PC-9 (cell line): ENCODE measurements around the gene SNX13. TPM values are rescaled to one million over a fixed set of nuclear protein-coding genes. Genes with fewer than 3 reads are reported as not detected.
A peak's percentile ranks its signal among the peaks of the same experiment; 100 is the strongest.

ENCODE experiments used
- BruUV-seq: library from RNA; stranded (reverse); fragments of 400-500 nt; replicated peaks from 2 replicates; lab custom pipeline; 2021; lab: Mats Ljungman, UMichigan
- CTCF ChIA-PET: fragments of 300-600 bp; sonication (Branson Sonifier 250); formaldehyde crosslinking; loops from one replicate; lab custom pipeline; 2022; ENCODE audit warnings: antibody characterized with exemption; lab: Charles Lee
- POLR2A ChIA-PET: fragments of 300-600 bp; sonication (Branson Sonifier 250); formaldehyde crosslinking; loops from one replicate; lab custom pipeline; 2022; ENCODE audit warnings: antibody characterized with exemption; ENCODE audit not compliant: unreplicated experiment; lab: Charles Lee
- DNase-seq, 2 experiments: peaks; one replicate each; pipeline versions ENCODE4 v3.0.0 to v3.0.0-alpha.2; 2015 to 2022; ENCODE audit warnings: mixed read lengths in 1 of 2
- H2AFZ ChIP-seq: fragments of 200-600 bp; sonication (generic); 2 replicates; pipeline ENCODE4 v1.8.1; 2017; ENCODE audit warnings: antibody characterized with exemption
- H3F3A ChIP-seq: fragments of 200-600 bp; sonication (generic); 2 replicates; pipeline ENCODE4 v1.8.1; 2017; ENCODE audit warnings: antibody characterized with exemption, mild to moderate bottlenecking, low read depth; ENCODE audit not compliant: insufficient read depth
- H3K27ac ChIP-seq: fragments of 200-600 bp; sonication (generic); 2 replicates; pipeline ENCODE4 v1.6.1; 2016; ENCODE audit warnings: mixed run types
- H3K27me3 ChIP-seq: fragments of 200-600 bp; sonication (generic); 2 replicates; pipeline ENCODE4 v1.6.1; 2016; ENCODE audit warnings: low read depth, mixed run types; ENCODE audit not compliant: insufficient read depth
- H3K36me3 ChIP-seq: fragments of 200-600 bp; sonication (generic); 2 replicates; pipeline ENCODE4 v1.6.1; 2016; ENCODE audit warnings: low read depth, mixed run types
- H3K4me1 ChIP-seq: fragments of 200-600 bp; sonication (generic); replicated peaks from 2 replicates; pipeline ENCODE4 v1.6.1; 2016; ENCODE audit warnings: mixed run types; ENCODE audit not compliant: insufficient read depth
- H3K4me2 ChIP-seq: fragments of 200-600 bp; sonication (generic); 2 replicates; pipeline ENCODE4 v1.6.1; 2017; ENCODE audit warnings: mixed run types
- H3K4me3 ChIP-seq: fragments of 200-600 bp; sonication (generic); 2 replicates; pipeline ENCODE4 v1.6.1; 2016; ENCODE audit warnings: mixed run types
- H3K79me2 ChIP-seq: fragments of 200-600 bp; sonication (generic); 2 replicates; pipeline ENCODE4 v1.6.1; 2017; ENCODE audit warnings: low read depth, mixed run types
- H3K9me2 ChIP-seq: fragments of 200-600 bp; sonication (generic); 2 replicates; pipeline ENCODE4 v1.8.1; 2017; ENCODE audit warnings: mild to moderate bottlenecking; ENCODE audit not compliant: insufficient read depth
- H3K9me3 ChIP-seq: fragments of 200-600 bp; sonication (generic); 2 replicates; pipeline ENCODE4 v1.8.1; 2016; ENCODE audit warnings: low read depth; ENCODE audit not compliant: insufficient read depth
- H4K20me1 ChIP-seq: fragments of 200-600 bp; sonication (generic); 2 replicates; pipeline ENCODE4 v1.8.1; 2017; ENCODE audit not compliant: insufficient read depth
- CTCF ChIP-seq: fragments of 200-600 bp; sonication (generic); conservative IDR thresholded peaks from 2 replicates; pipeline ENCODE4 v1.6.1; 2017; ENCODE audit warnings: mixed run types, antibody characterized with exemption, mild to moderate bottlenecking, moderate library complexity
- EZH2 ChIP-seq: fragments of 200-600 bp; sonication (generic); IDR thresholded peaks from 2 replicates; pipeline ENCODE4 v1.8.0; 2017; ENCODE audit warnings: antibody characterized with exemption, low read depth
- intact Hi-C: fragments of 100-400 bp; cut with micrococcal nuclease; formaldehyde crosslinking; loops from one replicate; pipeline ENCODE4 v1.10.0; 2022; ENCODE audit not compliant: unreplicated experiment
- total RNA-seq: library from RNA; stranded (reverse); gene quantifications from 2 replicates; pipeline ENCODE4 v1.2.3, GENCODE V29; 2021

SNX13 gene
- total RNA-seq, 1 experiment from 2014 or later, result 56.3 TPM

- Histone ChIP-seq H3K27ac (peak overlapping the region; percentile 43), H3K9me2 (no peaks in the 10 kb centered on the region; the same call in 1 of the 2 replicates), H3K27me3 (no peaks in the 10 kb centered on the region), H2AFZ (no peak overlapping the region), H3K4me2 (no peak overlapping the region), H3K4me1 (peaks cover 13% of the 10 kb centered on the region), H3K36me3 (no peaks in the 10 kb centered on the region), H3K4me3 (no peak overlapping the region), H3F3A (peaks cover 5% of the 10 kb centered on the region; the same call in 1 of the 2 replicates), H3K9me3 (0 out of 2 replicates have a peak, but pooled peaks cover 3% of the 10 kb centered on the region), H3K79me2 (no peaks in the 10 kb centered on the region), H4K20me1 (no peaks in the 10 kb centered on the region)
- TF ChIP-seq EZH2, result no peak
- intact Hi-C loops, result no loop called here
- TSS peak; percentile 14 for BruUV-seq
- POLR2A ChIA-PET, result no interaction called here
- CTCF ChIA-PET, result no interaction called here
- DNase-seq, result peak; percentile 28 to 60
Observed at GRCh38 chr7:17781491-17782215, 158.6 kb downstream of the SNX13 start.

GRCh38 chr7:17779381-17779780 lies 160.9 kb downstream of the SNX13 start:
- H2AFZ ChIP-seq, result no peak overlapping the region
- H3K27ac ChIP-seq, result no peak overlapping the region
- ChIA-PET POLR2A (interaction anchor here (0.7 kb wide), 1 partner anchor 1524 kb away, joined by 3 read pairs; no protein-coding TSS in a partner anchor), CTCF (no interaction called here)
- H4K20me1 ChIP-seq, result no peaks in the 10 kb centered on the region
- no peak overlapping the region for H3K4me2 ChIP-seq
- BruUV-seq, result no TSS peak
- peaks cover 9% of the 10 kb centered on the region; the same call in 1 of the 2 replicates for H3F3A ChIP-seq
- H3K27me3 ChIP-seq, result no peaks in the 10 kb centered on the region
- TF ChIP-seq CTCF (no peak), EZH2 (no peak)
- DNase-seq, result no peak
- no peak overlapping the region for H3K4me3 ChIP-seq
- no peaks in the 10 kb centered on the region for H3K79me2 ChIP-seq
- no peaks in the 10 kb centered on the region for H3K36me3 ChIP-seq
- H3K9me3 ChIP-seq, result 0 out of 2 replicates have a peak, but pooled peaks cover 3% of the 10 kb centered on the region
- intact Hi-C loops, result loop anchor here (10.0 kb wide), 4 partner anchors 165 to 1075 kb away; partner anchors contain the start of gene SNX13
- H3K9me2 ChIP-seq, result no peaks in the 10 kb centered on the region; the same call in 1 of the 2 replicates
- peaks cover 16% of the 10 kb centered on the region for H3K4me1 ChIP-seq

DNA sequence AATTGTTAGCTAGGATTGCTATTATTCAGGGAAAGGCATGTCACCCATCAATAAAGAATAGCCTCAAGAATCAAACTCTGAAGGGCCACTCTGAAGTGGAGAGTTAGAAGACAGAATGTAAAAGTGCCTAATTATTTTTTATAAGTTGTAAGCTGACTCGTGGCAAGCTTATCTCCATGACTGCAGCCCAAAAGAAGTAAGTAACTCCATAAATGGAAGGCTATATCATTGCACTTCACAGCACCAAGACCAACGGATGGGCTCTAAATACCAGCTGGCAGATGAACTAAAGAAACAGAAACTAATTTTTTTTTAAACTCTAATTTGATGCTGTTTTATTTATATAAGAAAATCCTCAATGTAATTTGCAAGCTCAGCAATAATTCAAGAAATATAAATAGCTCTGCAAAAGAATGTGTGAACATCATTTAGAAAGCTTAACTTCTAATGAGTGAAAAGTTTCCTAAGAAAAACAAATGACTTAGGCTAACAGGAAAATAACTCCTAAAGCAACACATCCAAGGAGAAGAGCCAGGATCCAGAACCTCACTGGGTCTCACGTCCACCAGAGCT lies 165.5 kb downstream of the SNX13 start:
- no peak overlapping the region for H3K27ac ChIP-seq
- no peak overlapping the region for H3K4me3 ChIP-seq
- H2AFZ ChIP-seq, result no peak overlapping the region
- intact Hi-C loops, result loop anchor here (10.0 kb wide), 4 partner anchors 170 to 1070 kb away; partner anchors contain the start of gene SNX13
- no peaks in the 10 kb centered on the region for H3K36me3 ChIP-seq
- H3K27me3 ChIP-seq, result no peaks in the 10 kb centered on the region
- peaks cover 26% of the 10 kb centered on the region for H3F3A ChIP-seq
- peaks cover 5% of the 10 kb centered on the region; the same call in 1 of the 2 replicates for H3K9me3 ChIP-seq
- POLR2A ChIA-PET, result interaction anchor here (0.5 kb wide), 1 partner anchor 614 kb away, joined by 3 read pairs; no protein-coding TSS in a partner anchor
- no peaks in the 10 kb centered on the region for H3K9me2 ChIP-seq
- TF ChIP-seq CTCF, result no peak
- TF ChIP-seq EZH2, result no peak
- H3K4me2 ChIP-seq, result no peak overlapping the region
- BruUV-seq, result no TSS peak
- H3K4me1 ChIP-seq, result peaks cover 24% of the 10 kb centered on the region
- CTCF ChIA-PET, result no interaction called here
- no peak for DNase-seq
- H3K79me2 ChIP-seq, result no peaks in the 10 kb centered on the region
- no peaks in the 10 kb centered on the region for H4K20me1 ChIP-seq
